ENCODE results near the gene TMEM26.

Gene TMEM26

DNA sequence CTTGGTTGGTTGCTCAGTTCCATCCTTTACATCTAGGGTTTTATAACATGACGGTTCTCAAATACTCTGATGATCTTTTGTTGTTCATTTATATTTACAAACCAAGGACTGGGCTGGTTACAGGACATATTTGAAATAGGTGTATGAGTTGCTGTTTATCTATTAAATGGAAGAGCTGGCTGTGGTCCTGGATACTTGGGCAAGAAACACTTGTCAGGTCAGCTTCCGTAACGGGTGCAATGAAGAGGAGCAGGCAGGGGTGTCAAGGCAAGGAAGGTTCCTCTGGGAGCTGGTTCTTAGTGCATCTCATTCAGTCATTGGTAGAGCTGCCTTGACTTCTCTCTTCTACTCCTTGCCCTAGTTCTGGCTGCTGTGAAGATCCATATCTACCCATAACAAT is 4.8 kb upstream of the TMEM26 start:
- no peak for DNase-seq (ENCODE audit: low spot score)

GRCh38 chr10:61456095-61456789 is 3.1 kb upstream of the TMEM26 start:
- no peak for DNase-seq (ENCODE audit: low spot score)

DNA sequence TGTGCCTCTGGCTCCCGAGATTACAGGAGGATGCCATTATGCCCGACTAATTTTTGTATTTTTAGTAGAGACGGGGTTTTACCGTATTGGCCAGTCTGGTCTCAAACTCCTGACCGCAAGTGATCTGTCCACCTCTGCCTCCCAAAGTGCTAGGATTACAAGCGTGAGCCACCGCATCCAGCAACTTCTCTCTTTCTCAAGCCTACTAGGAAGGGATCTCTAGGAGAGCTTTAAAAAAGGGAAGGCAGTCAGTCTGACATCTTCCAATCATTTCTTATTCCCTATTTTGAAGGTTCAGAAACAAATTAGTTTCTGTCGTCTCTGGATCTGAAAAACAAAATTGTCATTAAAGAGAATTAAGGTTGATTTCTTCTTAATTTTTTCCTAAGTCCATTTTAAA is 2.5 kb upstream of the TMEM26 start:
- no peak for DNase-seq (ENCODE audit: low spot score)

- DNase-seq (ENCODE audit: low spot score): no peak
These were observed 1.4 kb upstream of the TMEM26 start for GRCh38 chr10:61454541-61454940.

GRCh38 chr10:61452151-61452651 is 980 bp downstream of the TMEM26 start:
- no peak for DNase-seq (ENCODE audit: low spot score)

DNA sequence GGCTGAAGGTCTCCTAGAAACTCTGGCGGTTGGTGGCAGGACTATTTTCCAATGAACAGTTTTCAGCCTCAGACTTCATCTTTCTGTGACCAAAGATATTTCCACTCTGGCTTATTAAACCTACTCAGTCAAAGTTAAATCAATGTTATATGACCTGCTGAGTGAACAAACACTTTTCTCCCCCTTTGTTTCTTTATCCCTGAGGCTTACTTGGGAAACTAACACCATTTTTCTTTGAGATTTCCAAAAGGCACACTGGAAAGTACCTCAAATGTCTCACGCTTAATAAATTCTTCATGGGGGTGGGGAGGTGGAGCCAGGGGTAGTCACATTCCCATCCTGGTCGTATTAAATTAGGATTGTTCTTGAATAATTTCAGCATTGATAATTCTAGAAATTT is 1.8 kb downstream of the TMEM26 start:
- no peak for DNase-seq (ENCODE audit: low spot score)

GRCh38 chr10:61448841-61449600 is 4.2 kb downstream of the TMEM26 start:
- DNase-seq (ENCODE audit: low spot score): no peak

DNA sequence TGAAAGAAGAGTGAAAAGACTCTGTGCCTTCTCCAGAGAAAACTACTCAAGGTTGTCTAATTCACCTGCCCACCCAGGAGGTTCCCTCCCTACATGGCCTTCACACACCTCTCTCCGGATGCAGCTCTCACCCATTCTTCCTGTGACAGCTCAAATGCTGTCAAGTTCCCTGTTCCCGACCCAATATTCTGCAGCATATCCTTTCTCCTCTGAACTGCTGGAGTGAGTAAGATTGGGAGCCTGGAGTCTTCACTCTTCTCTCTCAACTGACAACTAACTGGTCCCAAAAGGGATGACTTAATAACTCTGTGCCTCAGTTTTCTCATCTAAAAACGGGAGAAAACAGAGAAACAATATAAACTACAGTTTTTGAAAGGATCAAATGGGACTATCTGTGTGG is 5.1 kb downstream of the TMEM26 start:
- no peak for DNase-seq (ENCODE audit: low spot score)

DNA sequence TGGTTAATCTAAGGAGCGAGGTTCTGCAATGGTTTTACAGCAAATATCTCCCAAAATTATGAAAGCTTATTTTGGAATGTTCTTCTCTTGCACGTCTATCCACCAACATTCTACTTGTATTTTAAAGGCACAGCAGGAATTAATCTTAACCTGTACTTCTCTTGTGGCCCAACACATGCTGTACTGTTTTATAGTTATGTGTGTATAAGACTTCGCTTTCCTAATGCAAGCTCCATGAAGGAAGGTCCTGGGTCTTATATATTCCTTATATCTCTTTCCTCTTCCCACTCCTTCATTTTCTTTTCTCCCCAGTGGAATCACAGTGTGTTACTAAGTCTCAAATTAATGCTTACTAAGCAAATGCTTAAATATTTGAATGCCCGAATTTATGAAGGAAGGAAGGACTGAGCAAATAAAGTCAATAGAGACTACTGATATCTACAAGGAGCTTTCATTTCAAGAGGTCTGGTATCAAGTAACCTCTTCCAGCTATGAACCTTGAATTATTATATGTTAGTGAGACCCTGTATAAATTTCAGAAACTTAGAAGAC is 14.0 kb downstream of the TMEM26 start:
- DNase-seq (ENCODE audit: low spot score): no peak

GRCh38 chr10:61438141-61438988 is 14.8 kb downstream of the TMEM26 start:
- DNase-seq (ENCODE audit: low spot score): no peak

DNA sequence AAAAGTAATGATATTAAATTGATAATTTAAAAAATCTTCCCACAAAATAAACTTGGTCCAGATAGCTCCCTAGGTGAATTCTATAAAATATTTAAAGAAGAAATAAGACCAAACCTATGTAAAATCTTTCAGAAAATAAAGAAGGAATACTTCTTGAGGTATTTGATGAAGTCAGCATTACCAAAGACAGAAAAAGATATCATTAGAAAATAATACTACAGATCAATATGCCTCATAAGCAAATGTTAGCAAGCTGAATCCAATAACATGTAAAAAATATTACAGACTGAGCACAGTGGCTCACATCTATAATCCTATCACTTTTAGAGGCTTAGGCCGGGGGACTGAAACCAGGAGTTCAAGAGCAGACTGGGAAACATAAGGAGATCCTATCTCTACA is 30.0 kb downstream of the TMEM26 start:
- no peak for DNase-seq (ENCODE audit: low spot score)

- DNase-seq (ENCODE audit: low spot score): no peak
These were observed 35.5 kb downstream of the TMEM26 start for GRCh38 chr10:61417661-61418060.

- no peak for DNase-seq (ENCODE audit: low spot score)
These were observed 37.4 kb downstream of the TMEM26 start for GRCh38 chr10:61415824-61416223.

DNA sequence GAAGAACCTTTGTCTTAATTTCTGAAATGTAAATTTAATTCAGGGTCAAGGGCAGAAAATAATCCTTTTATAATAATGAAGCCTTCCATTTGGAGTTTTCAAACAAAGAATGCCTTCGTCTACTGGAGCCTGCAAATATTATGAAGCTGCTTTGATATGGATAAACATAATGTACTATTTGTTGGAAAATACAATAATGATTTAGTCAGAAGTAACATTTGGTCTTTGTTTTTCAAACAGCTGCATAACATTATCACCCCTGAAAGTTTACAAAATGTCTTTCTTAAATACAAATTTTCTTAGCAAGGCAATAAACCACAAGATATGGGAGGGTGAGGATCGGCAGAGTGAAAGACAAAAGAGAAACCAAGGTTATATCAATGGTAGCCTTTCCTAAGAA is 41.5 kb downstream of the TMEM26 start:
- no peak for DNase-seq (ENCODE audit: low spot score)

- DNase-seq (ENCODE audit: low spot score): no peak
These were observed 42.7 kb downstream of the TMEM26 start for GRCh38 chr10:61410353-61411070.

GRCh38 chr10:61409157-61409556 is 44.0 kb downstream of the TMEM26 start:
- DNase-seq (ENCODE audit: low spot score): no peak

- DNase-seq (ENCODE audit: low spot score): no peak
These were observed 45.1 kb downstream of the TMEM26 start for GRCh38 chr10:61408105-61408504.

DNA sequence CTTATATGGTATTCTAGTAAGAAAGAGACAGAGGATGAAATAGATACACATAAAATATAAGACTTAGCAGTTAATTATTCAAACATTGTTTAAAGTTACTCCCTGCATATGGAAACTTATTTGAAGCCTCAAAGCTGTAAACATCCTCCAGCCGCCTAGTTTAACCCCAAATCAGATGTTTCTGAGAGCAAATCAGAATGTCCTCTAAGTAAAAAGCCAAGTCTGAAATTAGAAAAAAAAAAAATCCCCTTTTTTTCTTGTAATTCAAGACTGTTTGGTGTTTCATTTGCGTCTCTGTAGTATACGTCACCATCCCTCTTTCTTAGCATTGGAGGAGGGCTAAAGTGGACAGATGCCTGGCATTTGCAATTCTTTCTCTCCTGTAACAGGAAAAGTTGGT is 46.4 kb downstream of the TMEM26 start:
- no peak for DNase-seq (ENCODE audit: low spot score)

DNA sequence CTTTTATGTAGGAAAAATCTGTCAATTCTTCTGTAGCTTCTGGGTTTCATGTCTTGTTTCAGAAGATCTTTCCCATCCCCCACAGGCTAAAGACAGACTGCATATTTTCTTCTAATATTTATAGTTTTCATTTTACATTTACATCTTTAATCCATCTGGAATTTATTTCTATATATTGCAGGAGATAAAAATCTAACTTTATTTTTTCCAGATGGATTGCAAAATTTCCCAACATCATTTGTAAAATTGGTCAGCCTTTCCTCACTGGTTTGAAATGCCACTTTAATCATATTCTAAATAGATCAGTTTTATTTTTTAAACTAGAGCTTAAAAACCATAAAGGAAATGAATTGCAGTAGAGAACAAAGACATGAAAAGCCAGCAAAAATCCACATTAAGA is 46.9 kb downstream of the TMEM26 start:
- no peak for DNase-seq (ENCODE audit: low spot score)

DNA sequence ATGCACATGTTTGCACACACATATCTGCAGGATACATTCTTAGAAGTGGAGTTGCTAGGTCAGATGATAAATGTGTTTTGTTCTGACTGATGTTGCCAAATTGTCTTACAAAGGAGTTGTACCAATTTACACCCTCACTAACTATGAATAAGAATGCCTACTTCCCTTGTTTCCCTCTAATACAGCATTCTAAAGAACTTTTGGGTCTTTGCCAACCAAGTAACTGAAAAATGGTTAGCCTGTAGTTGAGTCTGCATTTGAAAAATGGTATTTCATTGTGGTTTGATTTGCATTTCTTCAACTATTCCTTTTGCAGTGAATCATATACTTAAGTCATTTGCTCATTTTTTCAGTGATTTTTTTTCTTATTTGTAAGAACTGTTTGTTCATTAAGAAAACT is 48.4 kb downstream of the TMEM26 start:
- DNase-seq (ENCODE audit: low spot score): no peak

GRCh38 chr10:61400524-61400923 is 52.7 kb downstream of the TMEM26 start:
- DNase-seq (ENCODE audit: low spot score): peak; percentile 7

GRCh38 chr10:61399406-61399805 is 53.8 kb downstream of the TMEM26 start:
- no peak for DNase-seq (ENCODE audit: low spot score)
